NCI-H146 treated with DMSO at 0.1 percent for 48 hours (cell line): Measurements from ENCODE around the gene PRELID1.

Experiments used
- DNase-seq: peaks from one replicate; lab custom pipeline; 2025; ENCODE audit not compliant: unreplicated experiment; lab: John Stamatoyannopoulos, UW

Gene PRELID1

GRCh38 chr5:177312649-177313181 lies 9.1 kb downstream of the PRELID1 start:
- no peak for DNase-seq

DNA sequence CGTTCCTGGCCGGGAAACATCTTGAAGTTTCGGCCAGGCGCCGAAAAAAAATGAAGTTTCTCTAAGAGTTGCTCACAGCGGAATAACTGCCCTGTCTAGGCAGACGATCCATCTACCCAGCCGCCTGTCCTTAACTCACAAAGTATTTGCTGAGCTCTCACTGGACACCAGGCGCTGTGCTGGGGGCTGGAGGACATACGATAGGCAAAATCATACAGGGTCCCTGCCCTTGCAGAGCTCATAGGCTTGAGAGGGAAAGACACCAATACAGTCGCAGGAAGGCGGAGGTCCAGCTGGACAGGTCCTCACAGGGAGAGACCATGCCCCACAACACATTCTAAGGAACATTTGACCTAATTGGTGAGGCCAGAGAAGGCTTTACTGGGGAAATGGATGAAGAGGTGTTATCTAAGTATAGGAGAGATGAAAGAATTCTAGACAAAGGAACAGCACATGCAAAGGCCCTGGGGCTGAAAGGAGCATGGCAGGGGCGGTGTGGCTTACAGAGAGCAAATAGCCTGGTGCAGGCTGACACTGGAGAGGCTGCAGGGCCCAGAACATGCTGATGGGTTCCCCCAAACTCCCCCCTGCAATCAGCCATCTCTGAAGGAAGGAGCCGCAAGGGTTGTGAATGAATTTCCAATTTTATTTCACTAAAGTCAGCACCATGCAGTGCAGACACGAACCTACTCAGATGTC lies 10.1 kb downstream of the PRELID1 start:
- no peak for DNase-seq

DNA sequence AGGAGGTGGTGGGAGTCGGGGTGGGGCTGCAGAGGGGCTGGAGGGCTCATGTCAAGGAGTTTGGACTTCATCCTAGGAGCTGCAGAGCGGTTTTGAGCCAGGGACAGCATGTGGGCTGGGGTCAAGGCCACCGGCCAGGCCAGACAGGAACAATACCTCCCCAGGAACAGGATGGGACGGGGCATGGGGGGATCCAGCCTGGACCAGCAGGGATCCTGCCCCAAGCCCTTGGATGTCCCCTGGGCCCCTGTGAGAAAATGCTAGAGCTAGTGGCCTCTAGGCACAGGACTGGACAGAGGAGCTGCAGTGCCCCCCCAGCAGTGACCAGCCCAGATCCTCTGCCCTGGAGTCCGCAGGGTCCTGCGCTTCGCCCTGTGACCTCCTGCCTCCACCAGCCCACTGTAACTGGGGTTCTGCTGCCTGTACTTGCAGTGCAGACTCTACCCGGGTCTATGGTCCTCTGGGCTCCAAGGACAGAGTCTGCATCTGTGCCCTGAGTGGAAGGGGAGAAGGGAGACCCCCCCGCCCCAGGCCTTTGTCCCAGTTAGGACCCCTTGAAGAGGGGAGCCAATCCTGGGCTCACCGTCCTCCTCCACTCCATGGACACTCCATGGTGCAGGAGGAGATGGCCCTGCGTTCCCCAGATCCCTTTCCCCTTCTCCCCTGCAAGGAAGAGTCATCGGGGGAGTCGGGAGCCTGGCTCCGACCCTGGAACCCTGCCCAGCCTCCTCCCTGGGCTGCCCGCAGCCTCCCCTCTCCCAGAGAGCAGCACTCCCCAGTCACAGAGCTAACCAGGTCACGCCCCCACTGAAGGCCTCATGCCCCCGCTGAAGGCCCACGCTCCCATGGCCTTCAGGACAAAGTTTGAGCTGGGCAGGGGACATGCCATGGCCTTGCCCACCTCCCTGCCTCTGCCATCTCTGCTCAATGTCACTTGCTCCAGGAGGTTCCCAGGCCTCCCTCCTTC lies 11.1 kb downstream of the PRELID1 start:
- no peak for DNase-seq

GRCh38 chr5:177315411-177315810 lies 11.8 kb downstream of the PRELID1 start:
- DNase-seq = no peak

DNA sequence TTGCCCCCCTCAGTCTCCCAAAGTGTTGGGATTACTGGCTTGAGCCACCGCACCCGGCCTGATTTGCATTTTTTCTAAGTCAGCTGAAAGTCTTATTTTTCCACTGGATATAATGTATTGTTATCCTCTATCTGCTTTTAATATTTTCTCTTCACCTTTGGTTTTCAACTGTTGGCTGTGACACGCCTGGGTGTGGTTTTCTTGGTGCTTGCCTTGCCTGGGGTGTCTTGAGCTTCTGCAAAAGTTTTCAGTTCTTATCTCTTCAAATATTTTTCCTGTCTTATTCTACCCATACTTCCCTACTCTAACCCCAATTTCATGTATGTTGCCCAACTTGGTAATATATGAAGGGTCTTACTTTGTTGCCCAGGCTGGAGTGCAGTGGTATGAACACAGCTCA lies 12.4 kb downstream of the PRELID1 start:
- no peak for DNase-seq

GRCh38 chr5:177317959-177318377 lies 14.4 kb downstream of the PRELID1 start:
- DNase-seq = peak; percentile 55

DNA sequence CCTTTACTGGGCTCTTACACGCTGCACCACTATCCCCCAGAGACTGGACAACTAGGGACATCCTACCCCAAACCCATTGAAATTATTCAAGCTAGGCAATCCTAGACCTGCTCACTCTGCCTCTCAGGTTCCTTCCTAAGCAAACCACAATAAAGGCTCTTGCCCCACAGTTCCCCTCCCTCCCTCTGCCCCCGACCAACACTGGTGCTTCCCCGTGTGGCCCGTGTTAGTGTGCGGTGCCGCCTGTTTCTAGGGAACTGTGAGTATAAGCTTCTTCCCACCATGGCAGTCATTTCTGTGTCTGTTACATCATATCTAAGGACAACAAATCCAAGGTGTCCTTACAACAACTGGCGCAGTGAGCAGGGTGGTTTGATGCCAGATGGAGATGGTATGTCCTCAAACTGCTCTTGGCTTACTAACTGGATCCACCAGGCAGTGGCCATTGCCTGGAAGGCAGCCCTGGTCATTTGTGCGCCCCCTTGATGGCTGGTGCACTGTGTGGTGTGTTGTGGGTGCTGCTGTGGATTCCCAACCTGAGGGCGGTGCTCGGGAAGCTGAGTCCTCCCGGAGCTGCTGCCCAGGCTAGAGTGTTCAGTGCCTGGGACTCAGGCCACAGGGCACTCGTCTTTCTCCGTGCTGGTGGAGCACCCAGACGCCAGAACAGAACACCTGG lies 16.5 kb downstream of the PRELID1 start:
- no peak for DNase-seq

- DNase-seq = no peak
Measured at GRCh38 chr5:177320879-177321278, 17.3 kb downstream of the PRELID1 start.

- no peak for DNase-seq
Measured at GRCh38 chr5:177325868-177326381, 22.3 kb downstream of the PRELID1 start.

GRCh38 chr5:177327539-177328522 lies 24.2 kb downstream of the PRELID1 start:
- DNase-seq = no peak

DNA sequence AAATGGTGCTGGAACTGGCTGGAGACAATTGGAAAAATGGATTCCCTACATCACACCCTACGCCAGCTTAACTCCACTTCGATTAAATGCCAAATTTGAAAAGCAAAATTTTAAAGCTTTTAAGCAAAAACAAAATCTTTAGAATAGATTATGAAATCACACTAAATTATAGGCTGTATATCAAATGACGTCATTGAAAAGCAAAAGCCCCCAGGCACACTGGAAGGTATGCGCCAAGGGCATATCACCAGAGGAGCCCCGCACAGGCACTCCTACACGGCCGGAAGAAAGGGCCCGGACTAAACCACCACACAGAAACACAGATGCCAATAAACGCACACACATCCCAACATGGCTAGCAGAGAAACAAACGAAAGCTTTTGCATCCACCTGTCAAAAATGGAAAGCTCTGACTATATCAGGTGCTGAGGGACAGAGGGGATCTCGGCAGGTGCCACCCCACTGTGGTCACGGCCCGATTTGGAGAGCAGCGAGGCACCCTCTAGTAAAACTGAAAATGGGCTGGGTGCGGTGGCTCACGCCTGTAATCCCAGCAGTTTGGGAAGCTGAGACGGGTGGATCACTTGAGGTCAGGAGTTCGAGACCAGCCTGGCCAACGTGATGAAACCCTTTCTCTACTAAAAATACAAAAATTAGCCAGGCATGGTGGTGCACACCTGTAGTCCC lies 25.1 kb downstream of the PRELID1 start:
- DNase-seq = no peak

- no peak for DNase-seq
Measured at GRCh38 chr5:177329883-177330282, 26.3 kb downstream of the PRELID1 start.

GRCh38 chr5:177330991-177331842 lies 27.6 kb downstream of the PRELID1 start:
- no peak for DNase-seq

DNA sequence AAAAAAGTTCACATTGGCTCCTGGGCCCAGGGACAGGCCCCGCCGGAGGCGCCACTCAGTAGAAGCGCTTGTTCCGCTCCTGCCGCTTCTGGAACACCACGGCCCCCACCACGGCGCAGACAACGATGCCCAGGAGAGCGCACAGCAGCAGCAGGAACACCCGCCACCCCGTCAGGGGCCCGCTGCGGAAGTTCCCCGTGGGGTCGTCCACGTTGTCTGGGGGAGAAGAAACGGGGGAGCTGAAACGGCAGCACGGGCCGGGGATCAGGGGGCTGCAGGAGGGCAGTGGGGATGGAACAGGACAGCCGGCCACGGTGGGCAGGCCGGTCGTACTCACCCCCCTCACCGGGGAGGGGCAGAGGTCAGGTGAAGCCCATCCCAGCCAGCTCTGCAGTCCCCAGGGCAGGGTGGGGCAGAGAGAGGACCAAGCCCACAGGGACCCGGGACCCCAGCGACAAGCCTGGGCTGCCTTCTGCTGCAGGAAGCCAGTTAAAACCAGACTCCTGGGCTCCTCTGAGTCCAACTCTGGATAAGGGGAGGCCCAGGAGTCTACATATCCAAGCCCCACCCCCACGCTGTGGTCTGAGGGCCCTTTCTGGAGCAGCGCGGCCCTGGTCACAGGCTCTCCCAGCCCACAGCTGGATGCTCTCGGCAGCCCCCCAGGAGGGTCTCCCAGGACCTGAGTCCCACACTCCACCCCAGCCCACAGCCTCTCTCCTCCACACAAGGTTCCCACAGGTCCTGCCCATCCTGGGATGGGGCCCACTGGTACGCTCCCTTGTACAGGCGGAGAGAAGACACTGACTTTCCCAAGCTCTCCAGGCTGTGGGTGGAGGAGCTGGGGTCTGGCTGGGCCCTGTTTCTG lies 28.7 kb downstream of the PRELID1 start:
- no peak for DNase-seq

GRCh38 chr5:177332896-177333260 lies 29.3 kb downstream of the PRELID1 start:
- no peak for DNase-seq

DNA sequence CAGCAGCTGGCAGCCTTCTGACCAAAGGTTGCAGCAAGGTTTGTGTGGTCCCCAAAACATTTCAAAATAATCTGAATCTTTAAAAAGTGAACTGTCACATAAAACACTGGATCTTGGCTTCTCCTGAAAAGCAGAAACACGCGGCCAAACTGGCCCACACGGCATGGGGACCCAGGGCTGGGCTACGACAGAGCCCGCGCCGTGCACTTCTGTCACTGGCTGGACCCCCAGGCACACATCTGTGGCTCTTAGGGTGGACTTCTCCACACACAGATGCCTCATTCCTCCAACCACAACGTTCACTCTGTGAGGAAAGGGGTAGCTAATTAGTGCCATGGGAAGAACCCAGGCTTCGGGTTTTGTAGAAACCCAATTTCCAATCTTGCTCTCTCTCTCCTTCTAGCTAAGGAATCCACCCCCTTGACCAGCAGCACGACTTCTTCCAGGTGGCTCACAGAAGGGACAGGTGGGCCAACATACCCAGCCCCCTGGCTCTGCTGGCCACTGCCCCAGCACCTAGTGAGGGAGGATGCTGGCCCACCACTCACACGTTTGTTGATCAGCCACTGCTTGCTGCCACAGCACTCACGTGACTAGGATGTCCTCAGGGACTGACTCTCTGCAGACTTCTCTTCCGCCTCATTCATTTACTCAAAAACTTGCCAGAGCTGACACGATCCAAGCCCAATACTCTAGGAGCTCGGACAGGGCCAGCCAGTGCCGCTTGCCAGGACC lies 30.0 kb downstream of the PRELID1 start:
- no peak for DNase-seq

DNA sequence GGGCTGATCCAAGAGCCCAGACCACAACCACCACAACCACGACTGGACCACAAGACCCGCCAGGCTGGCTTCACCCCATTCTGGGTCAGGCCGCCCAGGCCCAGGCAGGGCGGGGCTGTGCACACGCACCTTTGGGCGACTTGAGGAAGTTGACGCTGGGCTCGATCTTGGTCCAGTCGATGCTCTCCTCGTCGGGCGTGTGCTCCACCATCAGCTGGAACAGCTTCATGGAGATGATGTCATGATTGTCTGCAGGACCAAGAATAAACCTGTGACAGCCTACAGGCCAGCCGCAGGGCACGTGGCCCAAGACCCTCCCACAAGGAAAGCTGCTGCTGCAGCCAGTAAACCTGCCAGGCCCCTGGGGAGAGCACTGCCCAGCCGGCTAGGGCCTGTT lies 30.6 kb downstream of the PRELID1 start:
- no peak for DNase-seq
